HepG2 (cell line): ENCODE data around the gene MDH1B. TPM values are rescaled to one million over a fixed set of nuclear protein-coding genes. Genes with fewer than 3 reads are reported as not detected.
A peak's percentile ranks its signal among the peaks of the same experiment; 100 is the strongest.

Source experiments
- ATRX ChIP-seq: sonication (generic); formaldehyde crosslinking; IDR thresholded peaks from 2 replicates; pipeline ENCODE4 v1.4.0; 2020; ENCODE audit warnings: missing genetic modification reagents, borderline replicate concordance
- FOXO1 ChIP-seq: sonication (generic); formaldehyde crosslinking; IDR thresholded peaks from 2 replicates; pipeline ENCODE4 v1.4.0; 2020; ENCODE audit warnings: missing genetic modification reagents
- GLI4 ChIP-seq: sonication (generic); formaldehyde crosslinking; IDR thresholded peaks from 2 replicates; pipeline ENCODE4 v1.5.1; 2020; ENCODE audit warnings: missing genetic modification reagents, mild to moderate bottlenecking, moderate library complexity, borderline replicate concordance
- HIC2 ChIP-seq: sonication (generic); formaldehyde crosslinking; IDR thresholded peaks from 2 replicates; pipeline ENCODE4 v1.9.0; 2022; ENCODE audit warnings: low read depth, missing genetic modification reagents
- HOXA9 ChIP-seq: sonication (generic); formaldehyde crosslinking; IDR thresholded peaks from 2 replicates; pipeline ENCODE4 v1.8.1; 2022; ENCODE audit warnings: missing genetic modification reagents, mild to moderate bottlenecking, moderate library complexity, borderline replicate concordance
- IKZF5 ChIP-seq: IDR thresholded peaks from 2 replicates; pipeline ENCODE4 v1.6.1; 2018; ENCODE audit warnings: missing genetic modification reagents, mild to moderate bottlenecking, missing compliant biosample characterization
- IRF1 ChIP-seq: sonication (generic); formaldehyde crosslinking; IDR thresholded peaks from 2 replicates; pipeline ENCODE4 v1.4.0; 2020; ENCODE audit warnings: low read depth, mild to moderate bottlenecking, missing genetic modification reagents
- JARID2 ChIP-seq: sonication (generic); formaldehyde crosslinking; IDR thresholded peaks from 2 replicates; pipeline ENCODE4 v1.8.1; 2023; ENCODE audit warnings: missing genetic modification reagents, inconsistent platforms; ENCODE audit not compliant: insufficient replicate concordance
- KDM4B ChIP-seq: sonication (generic); formaldehyde crosslinking; IDR thresholded peaks from 2 replicates; pipeline ENCODE4 v1.4.0; 2020; ENCODE audit warnings: missing genetic modification reagents
- MAFK ChIP-seq, 2 experiments: IDR thresholded peaks in 1 of 2; conservative IDR thresholded peaks in 1 of 2; 2 replicates each; pipeline ENCODE4 v1.6.1; 2011; ENCODE audit warnings: improper control_type of control experiment in 2 of 2, low read length in 2 of 2
- MED13 ChIP-seq: sonication (generic); formaldehyde crosslinking; IDR thresholded peaks from 2 replicates; pipeline ENCODE4 v1.5.0; 2020; ENCODE audit warnings: missing genetic modification reagents
- MEIS2 ChIP-seq: sonication (generic); formaldehyde crosslinking; IDR thresholded peaks from 2 replicates; pipeline ENCODE4 v1.9.0; 2021; ENCODE audit warnings: mild to moderate bottlenecking, missing genetic modification reagents
- PHF21A ChIP-seq: sonication (generic); formaldehyde crosslinking; IDR thresholded peaks from 2 replicates; pipeline ENCODE4 v1.5.0; 2020; ENCODE audit warnings: mild to moderate bottlenecking, missing genetic modification reagents
- STAG1 ChIP-seq: sonication (generic); formaldehyde crosslinking; IDR thresholded peaks from 2 replicates; pipeline ENCODE4 v1.4.0; 2020; ENCODE audit warnings: missing genetic modification reagents
- TOE1 ChIP-seq: sonication (generic); formaldehyde crosslinking; IDR thresholded peaks from 2 replicates; pipeline ENCODE4 v1.4.0; 2020; ENCODE audit warnings: mild to moderate bottlenecking, missing genetic modification reagents
- YEATS2 ChIP-seq: sonication (generic); formaldehyde crosslinking; IDR thresholded peaks from 2 replicates; pipeline ENCODE4 v1.4.0; 2020; ENCODE audit warnings: missing genetic modification reagents, borderline replicate concordance
- ZBTB43 ChIP-seq: sonication (generic); formaldehyde crosslinking; conservative IDR thresholded peaks from 2 replicates; pipeline ENCODE4 v1.4.0; 2020; ENCODE audit warnings: missing genetic modification reagents
- ZBTB46 ChIP-seq: sonication (generic); formaldehyde crosslinking; IDR thresholded peaks from 2 replicates; pipeline ENCODE4 v1.4.0; 2020; ENCODE audit warnings: mild to moderate bottlenecking, missing genetic modification reagents, borderline replicate concordance
- ZKSCAN8 ChIP-seq: IDR thresholded peaks from 2 replicates; pipeline ENCODE4 v1.6.1; 2016; ENCODE audit warnings: borderline replicate concordance, missing genetic modification reagents, missing compliant biosample characterization
- ZNF230 ChIP-seq: sonication (generic); formaldehyde crosslinking; IDR thresholded peaks from 2 replicates; pipeline ENCODE4 v1.4.0; 2020; ENCODE audit warnings: mild to moderate bottlenecking, missing genetic modification reagents
- ZNF496 ChIP-seq: sonication (generic); formaldehyde crosslinking; IDR thresholded peaks from 2 replicates; pipeline ENCODE4 v1.8.1; 2023; ENCODE audit warnings: mild to moderate bottlenecking, moderate library complexity, missing genetic modification reagents; ENCODE audit not compliant: insufficient replicate concordance
- ZNF557 ChIP-seq: sonication (generic); formaldehyde crosslinking; IDR thresholded peaks from 2 replicates; pipeline ENCODE4 v1.4.0; 2020; ENCODE audit warnings: missing genetic modification reagents
- polyA plus RNA-seq, 8 experiments: library from polyadenylated mRNA; depleted of rRNA in 3 of 8; stranded (reverse) in 7 of 8; unstranded in 1 of 8; fragments of >200 nt; fragmentation: Illumina TruSeq in 4 of 8; extraction: Trizol in 4 of 8; gene quantifications; 2 replicates each; pipeline versions ENCODE4 v1.2.1 to v1.2.3, GENCODE V29; 2011 to 2016; ENCODE audit warnings: low read depth in 4 of 8, missing spikeins in 1 of 8, mixed read lengths in 1 of 8; ENCODE audit not compliant: insufficient read depth in 1 of 8
- total RNA-seq, 5 experiments: library from RNA; depleted of rRNA; stranded (reverse); fragments of >200 nt; fragmentation: Illumina TruSeq; extraction: Trizol; gene quantifications; 2 replicates each; pipeline ENCODE4 v1.2.3, GENCODE V29; 2016; ENCODE audit warnings: low read depth in 1 of 5

MDH1B gene
- total and polyA plus RNA-seq, 2 of the 13 experiments (the other 11 are each of a cell fraction or from before 2014, with no cell fraction given), result 0.17 to 0.86 TPM

- TF ChIP-seq IKZF5 (CRISPR knock-in tag) (peak; percentile 92; the same call in 1 of the 2 replicates), PHF21A (no peak; the same call in 1 of the 2 replicates), TOE1 (CRISPR knock-in tag) (0 out of 2 replicates have a peak, but pooled peaks have one; percentile 62), ZNF557 (CRISPR knock-in tag) (no peak), GLI4 (peak; percentile 36; the same call in 1 of the 2 replicates), HOXA9 (CRISPR knock-in tag) (no peak), ZNF496 (no peak), ATRX (no peak), STAG1 (no peak), ZBTB46 (CRISPR knock-in tag) (no peak), IRF1 (CRISPR knock-in tag) (peak; percentile 62; the same call in 1 of the 2 replicates), YEATS2 (CRISPR knock-in tag) (peak; percentile 99), MAFK (conservative IDR thresholded peaks at IDR 0.05 in 1 of 2, IDR thresholded peaks at IDR 0.05 in 1 of 2; ENCODE audit: low read length in 2 of 2) (no peak), ZBTB43 (CRISPR knock-in tag) (peak; percentile 35), MED13 (CRISPR knock-in tag) (0 out of 2 replicates have a peak, but pooled peaks have one; percentile 24), FOXO1 (CRISPR knock-in tag) (0 out of 2 replicates have a peak, but pooled peaks have one; percentile 32), HIC2 (CRISPR knock-in tag) (no peak; the same call in 1 of the 2 replicates), MEIS2 (CRISPR knock-in tag) (no peak), ZNF230 (CRISPR knock-in tag) (peak; percentile 34), JARID2 (CRISPR knock-in tag) (peak; percentile 77), ZKSCAN8 (CRISPR knock-in tag) (0 out of 2 replicates have a peak, but pooled peaks have one; percentile 21), KDM4B (CRISPR knock-in tag) (no peak; the same call in 1 of the 2 replicates)
These were observed at the start of gene MDH1B, which contains the start of gene FASTKD2 (continued) for GRCh38 chr2:206765242-206766056.
